UCSD-AML1 (cell line): ENCODE data around the gene CDC42SE2.
A peak's percentile ranks its signal among the peaks of the same experiment; 100 is the strongest.
"Not testable (repeated sequence)": the region's sequence is repeated elsewhere in the genome, so short reads cannot be mapped to it uniquely, and the experiment has no call there.

Experiments used
- DNase-seq: peaks from one replicate; lab custom pipeline; 2025; ENCODE audit not compliant: unreplicated experiment; lab: John Stamatoyannopoulos, UW

The CDC42SE2 gene

GRCh38 chr5:131386779-131387178, 122.9 kb downstream of the CDC42SE2 start:
- DNase-seq = no peak

- no peak for DNase-seq
Measured at GRCh38 chr5:131387255-131387654, 123.4 kb downstream of the CDC42SE2 start.

- DNase-seq = no peak
Measured at GRCh38 chr5:131389096-131389868, 125.4 kb downstream of the CDC42SE2 start.

GRCh38 chr5:131389869-131390265, 126.0 kb downstream of the CDC42SE2 start:
- DNase-seq = no peak

GRCh38 chr5:131392466-131393095, 128.7 kb downstream of the CDC42SE2 start:
- DNase-seq = no peak

- no peak for DNase-seq
Measured at GRCh38 chr5:131393498-131393968, 129.7 kb downstream of the CDC42SE2 start.

GRCh38 chr5:131394128-131394527, 130.3 kb downstream of the CDC42SE2 start:
- DNase-seq = no peak

- no peak for DNase-seq
Measured at GRCh38 chr5:131396015-131396414, 132.2 kb downstream of the CDC42SE2 start.

- no peak for DNase-seq
Measured at GRCh38 chr5:131396630-131397273, 132.9 kb downstream of the CDC42SE2 start.

GRCh38 chr5:131399007-131399406, 135.2 kb downstream of the CDC42SE2 start:
- not testable (repeated sequence) for DNase-seq

GRCh38 chr5:131400585-131400984, 136.7 kb downstream of the CDC42SE2 start:
- no peak for DNase-seq

GRCh38 chr5:131405674-131406073, 141.8 kb downstream of the CDC42SE2 start:
- no peak for DNase-seq

GRCh38 chr5:131406076-131406475, 142.2 kb downstream of the CDC42SE2 start:
- DNase-seq = no peak

GRCh38 chr5:131406975-131407638, 143.3 kb downstream of the CDC42SE2 start:
- no peak for DNase-seq

- DNase-seq = no peak
Measured at GRCh38 chr5:131413605-131414559, 150.0 kb downstream of the CDC42SE2 start.

GRCh38 chr5:131416729-131417128, 152.9 kb downstream of the CDC42SE2 start:
- no peak for DNase-seq

GRCh38 chr5:131417240-131417869, 153.5 kb downstream of the CDC42SE2 start:
- peak; percentile 65 for DNase-seq

- DNase-seq = no peak
Measured at GRCh38 chr5:131418846-131419245, 155.0 kb downstream of the CDC42SE2 start.

- DNase-seq = no peak
Measured at GRCh38 chr5:131419877-131420276, 156.0 kb downstream of the CDC42SE2 start.

GRCh38 chr5:131423056-131423455, 159.2 kb downstream of the CDC42SE2 start:
- DNase-seq = no peak
